SHP77 (cell line): ENCODE data around the gene SHC3.
"Not testable (repeated sequence)": the region's sequence is repeated elsewhere in the genome, so short reads cannot be mapped to it uniquely, and the experiment has no call there.

Experiments used
- DNase-seq, 2 experiments: peaks; one replicate each; lab custom pipeline; 2025; lab: John Stamatoyannopoulos, UW

The SHC3 gene, protein sequence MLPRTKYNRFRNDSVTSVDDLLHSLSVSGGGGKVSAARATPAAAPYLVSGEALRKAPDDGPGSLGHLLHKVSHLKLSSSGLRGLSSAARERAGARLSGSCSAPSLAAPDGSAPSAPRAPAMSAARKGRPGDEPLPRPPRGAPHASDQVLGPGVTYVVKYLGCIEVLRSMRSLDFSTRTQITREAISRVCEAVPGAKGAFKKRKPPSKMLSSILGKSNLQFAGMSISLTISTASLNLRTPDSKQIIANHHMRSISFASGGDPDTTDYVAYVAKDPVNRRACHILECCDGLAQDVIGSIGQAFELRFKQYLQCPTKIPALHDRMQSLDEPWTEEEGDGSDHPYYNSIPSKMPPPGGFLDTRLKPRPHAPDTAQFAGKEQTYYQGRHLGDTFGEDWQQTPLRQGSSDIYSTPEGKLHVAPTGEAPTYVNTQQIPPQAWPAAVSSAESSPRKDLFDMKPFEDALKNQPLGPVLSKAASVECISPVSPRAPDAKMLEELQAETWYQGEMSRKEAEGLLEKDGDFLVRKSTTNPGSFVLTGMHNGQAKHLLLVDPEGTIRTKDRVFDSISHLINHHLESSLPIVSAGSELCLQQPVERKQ

DNA sequence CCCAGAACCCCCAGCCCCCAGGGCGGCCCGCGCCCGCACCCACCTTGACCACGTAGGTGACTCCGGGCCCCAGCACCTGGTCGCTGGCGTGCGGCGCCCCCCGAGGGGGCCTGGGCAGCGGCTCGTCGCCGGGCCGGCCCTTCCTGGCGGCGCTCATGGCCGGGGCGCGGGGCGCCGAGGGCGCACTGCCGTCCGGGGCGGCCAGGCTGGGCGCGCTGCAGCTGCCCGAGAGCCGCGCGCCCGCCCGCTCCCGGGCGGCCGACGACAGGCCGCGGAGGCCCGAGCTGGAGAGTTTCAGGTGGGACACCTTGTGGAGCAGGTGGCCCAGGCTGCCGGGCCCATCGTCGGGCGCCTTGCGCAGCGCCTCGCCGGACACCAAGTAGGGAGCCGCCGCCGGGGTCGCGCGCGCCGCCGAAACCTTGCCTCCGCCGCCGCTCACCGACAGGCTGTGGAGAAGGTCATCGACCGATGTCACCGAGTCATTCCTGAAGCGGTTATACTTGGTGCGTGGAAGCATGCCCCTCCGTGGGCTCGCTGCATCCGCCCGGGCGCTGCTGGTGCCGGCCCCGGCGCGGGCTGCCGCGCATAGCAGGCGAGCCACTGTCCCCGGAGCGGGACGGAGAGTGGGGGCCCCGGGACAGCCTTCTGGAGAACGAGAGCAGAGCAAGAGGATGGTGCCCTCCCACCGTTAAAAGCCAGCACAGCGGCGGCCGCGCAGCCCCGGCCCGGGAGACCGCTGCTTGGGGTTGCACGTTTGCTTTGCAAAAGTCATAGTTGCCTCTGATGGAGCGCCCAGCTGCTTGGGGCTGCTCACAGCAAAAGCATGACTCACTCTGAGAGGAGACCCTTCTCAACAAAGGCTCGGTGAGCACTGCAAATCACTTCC, at the start of gene SHC3:
Gene SHC3 (minus strand): TSS at position 875 of the 886 bp plus-strand sequence. CDS start 358 bp downstream, at position 517.
- peak in 1 of 2 experiments; percentile 51 for DNase-seq

DNA sequence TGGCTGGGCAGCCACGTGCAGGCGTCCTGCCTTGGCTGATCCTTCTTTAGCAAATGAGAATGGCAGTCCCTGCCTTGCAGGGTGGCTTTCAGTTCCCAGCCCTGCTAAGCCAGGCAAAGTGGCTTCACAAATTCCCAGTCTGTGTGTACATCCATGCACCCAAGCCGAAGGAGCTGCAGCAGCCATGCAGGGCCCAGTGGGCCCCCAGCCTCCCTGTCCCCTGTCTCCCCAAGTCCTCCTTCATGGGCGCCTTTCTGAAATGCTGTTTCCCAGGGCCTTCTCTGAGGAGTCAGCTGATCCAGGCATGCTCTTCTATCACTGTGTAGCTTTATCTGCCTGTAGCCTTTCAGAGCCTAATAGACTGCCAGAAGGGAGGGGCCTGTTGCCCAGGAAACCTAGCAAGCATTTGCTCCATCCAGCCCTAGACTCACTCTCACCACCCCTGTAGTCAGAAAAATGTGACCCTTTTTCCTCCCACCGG, 47.4 kb upstream of the SHC3 start:
- peak in 1 of 2 experiments; percentile 1 for DNase-seq

GRCh38 chr9:89225587-89225986, 47.0 kb upstream of the SHC3 start:
- no peak for DNase-seq

DNA sequence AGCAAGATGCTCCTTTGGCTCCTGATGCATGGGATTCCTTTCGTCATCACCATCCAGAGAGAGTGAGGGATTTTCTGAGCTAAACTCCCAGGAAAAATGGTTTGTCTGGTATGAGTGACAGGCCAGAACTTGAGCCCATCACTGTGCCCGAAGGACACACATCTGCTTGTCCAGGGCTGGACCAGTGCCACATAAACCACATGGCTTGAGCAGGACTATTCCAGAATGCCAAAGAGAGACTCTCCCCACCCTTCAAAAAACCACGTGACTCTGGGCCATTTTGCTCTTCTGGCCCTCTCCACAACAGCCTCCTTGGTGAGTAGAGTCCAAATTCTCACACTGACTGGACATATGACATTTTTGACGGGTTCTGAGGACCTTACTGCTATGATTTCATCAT, 46.4 kb upstream of the SHC3 start:
- DNase-seq, result no peak

- no peak for DNase-seq
Measured at GRCh38 chr9:89224633-89225032, 46.0 kb upstream of the SHC3 start.

DNA sequence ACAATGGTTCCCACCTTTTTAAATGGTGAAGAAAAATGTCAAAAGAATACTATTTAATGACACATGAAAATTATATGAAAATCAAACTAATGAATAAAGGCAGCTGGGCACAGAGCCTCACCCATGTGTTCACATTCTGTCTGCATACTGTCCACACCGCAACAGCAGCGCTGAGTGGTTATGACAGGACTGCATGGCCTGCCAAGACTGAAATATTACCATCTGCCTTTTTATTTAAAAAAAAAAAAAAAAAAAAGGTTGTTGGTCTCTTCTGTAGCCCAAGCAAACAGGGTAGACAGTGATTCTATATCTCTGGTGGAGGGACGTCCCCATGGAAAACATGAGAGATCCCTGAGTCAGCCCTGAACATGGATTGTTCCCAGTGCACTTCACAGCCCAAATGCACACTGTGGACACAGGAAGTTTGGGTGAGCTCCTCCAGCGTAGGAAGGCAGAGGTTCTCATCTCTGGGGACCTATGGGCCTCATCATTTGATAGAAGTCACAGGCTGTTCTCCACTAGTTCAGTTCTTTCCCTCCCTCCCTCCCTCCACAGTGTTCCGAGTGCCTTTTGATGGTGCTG, 44.9 kb upstream of the SHC3 start:
- no peak for DNase-seq

- no peak for DNase-seq
Measured at GRCh38 chr9:89219637-89220036, 41.0 kb upstream of the SHC3 start.

- DNase-seq, result no peak
Measured at GRCh38 chr9:89218040-89218928, 39.7 kb upstream of the SHC3 start.

GRCh38 chr9:89215342-89215741, 36.7 kb upstream of the SHC3 start:
- DNase-seq, result no peak

DNA sequence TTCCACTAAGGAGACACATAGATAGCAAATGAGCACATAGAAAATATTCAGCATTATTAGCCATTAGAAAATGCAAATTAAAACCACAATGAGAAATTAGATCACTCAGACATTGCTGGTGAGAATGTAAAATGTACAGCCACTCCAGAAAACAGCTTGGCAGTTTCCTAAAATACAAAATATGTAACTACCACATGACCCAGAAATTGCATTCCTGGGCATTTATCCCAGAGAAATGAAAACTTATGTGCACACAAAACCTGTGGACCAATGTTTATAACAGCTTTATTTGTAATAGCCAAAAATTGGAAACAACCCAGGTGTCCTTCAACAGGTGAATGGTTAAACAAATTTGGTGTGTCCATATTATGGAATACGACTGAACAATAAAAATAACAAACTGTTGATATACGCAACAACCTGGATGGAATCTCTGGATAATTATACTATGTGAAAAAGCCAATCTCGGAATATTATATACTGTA, 34.8 kb upstream of the SHC3 start:
- no peak for DNase-seq

GRCh38 chr9:89212171-89212570, 33.6 kb upstream of the SHC3 start:
- no peak for DNase-seq

DNA sequence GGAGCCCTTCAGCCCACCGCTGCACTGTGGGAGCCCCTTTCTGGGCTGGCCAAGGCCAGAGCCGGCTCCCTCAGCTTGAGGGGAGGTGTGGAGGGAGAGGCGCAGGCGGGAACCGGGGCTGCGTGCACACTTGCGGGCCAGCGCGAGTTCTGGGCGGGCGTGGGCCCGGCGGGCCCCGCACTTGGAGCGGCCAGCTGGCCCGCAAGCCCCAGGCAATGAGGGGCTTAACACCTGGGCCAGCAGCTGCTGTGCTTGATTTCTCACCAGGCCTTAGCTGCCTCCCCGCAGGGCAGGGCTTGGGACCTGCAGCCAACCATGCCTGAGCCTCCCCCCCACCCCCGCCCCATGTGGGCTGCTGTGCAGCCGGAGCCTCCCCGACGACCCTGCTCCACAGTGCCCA, 30.7 kb upstream of the SHC3 start:
- not testable (repeated sequence) for DNase-seq

- DNase-seq, result no peak
Measured at GRCh38 chr9:89207026-89207425, 28.4 kb upstream of the SHC3 start.

- no peak for DNase-seq
Measured at GRCh38 chr9:89204801-89205200, 26.2 kb upstream of the SHC3 start.

DNA sequence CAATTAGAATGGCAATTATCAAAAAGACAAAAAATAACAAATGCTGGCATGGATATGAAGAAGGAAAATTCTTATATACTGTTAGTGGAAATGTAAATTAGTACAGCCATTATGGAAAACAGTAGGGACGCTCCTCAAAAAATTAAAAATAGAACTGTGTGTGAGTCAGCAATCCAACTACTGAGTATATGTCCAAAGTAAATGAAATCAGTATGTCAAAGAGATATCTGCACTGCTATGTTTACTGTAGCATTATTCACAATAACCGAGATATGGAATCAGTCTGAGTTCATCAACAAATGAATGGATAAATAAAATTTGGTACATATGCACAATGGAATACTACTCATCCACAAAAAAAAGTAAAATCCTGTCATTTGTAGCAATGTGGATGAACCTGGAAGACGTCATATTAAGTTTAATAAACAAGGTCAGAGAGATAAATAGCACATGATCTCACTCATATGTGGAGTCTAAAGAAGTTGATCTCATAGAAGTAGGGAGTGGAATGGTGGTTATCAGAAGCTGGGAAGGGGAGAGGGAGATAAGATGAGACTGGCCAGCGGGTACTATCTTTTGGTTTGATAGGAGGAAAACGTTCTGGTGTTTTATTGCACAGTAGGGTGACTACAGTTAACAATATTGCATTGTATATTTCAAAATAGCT, 16.6 kb upstream of the SHC3 start:
- DNase-seq, result no peak

- DNase-seq, result no peak
Measured at GRCh38 chr9:89194421-89195130, 16.0 kb upstream of the SHC3 start.

DNA sequence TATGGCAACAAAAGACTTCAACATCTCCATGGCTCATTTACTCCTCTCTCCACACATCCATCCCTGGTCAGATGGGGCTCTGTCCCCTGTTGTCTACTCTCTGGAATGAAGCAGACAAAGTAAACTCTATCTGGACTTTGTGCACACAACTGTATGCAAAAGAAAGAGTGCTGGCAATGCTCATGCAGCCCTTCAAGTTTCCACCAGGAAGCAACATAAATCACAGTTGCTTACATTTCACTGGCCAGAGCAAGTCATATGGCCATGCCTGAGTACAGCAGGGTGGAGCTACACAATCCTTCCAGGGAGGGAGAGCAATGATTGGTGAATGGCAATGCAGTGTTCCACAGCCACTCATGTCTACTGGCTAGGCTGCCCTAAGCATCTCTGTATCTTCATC, 12.4 kb upstream of the SHC3 start:
- no peak for DNase-seq

DNA sequence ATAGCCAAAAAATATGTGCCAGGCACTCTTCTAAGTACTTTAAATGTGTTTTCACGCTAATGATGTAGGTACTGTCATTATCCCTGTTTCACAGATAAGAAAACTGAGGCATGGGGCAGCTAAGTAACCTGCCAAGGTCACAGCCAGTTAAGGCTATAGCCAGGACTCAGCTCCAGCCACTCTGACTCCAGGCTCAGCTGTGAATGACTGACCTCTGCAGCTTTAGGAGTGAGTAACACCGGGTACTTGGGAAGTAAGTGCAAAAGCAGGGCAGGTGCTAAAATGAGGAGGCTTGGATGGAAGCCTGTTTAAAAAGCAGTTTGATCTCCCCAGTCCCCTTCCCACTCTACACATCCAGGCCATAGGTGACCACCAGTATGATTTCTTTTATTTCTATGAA, 10.6 kb upstream of the SHC3 start:
- no peak for DNase-seq

- DNase-seq, result no peak
Measured at GRCh38 chr9:89187950-89188349, 9.3 kb upstream of the SHC3 start.

DNA sequence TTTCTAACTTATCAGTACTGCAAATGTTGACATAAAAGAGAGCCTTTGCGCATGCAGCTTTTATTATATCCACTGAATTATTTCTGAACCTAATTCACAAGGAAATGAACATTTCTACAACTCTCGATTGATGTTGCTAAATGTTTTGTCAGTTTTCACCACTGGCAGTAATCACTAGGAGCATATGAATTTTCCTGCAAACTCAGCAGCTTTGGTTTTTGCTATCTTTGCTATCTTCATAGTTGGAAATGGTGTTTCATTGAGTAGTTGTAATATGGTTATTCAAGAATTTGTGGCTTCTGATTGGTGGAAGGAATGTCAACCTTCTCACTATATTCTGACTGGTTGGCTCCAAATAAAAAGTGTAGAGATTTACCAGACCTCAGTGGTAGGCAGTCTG, 8.9 kb upstream of the SHC3 start:
- DNase-seq, result no peak
